Keratinocyte (primary cell): Measurements from ENCODE around the gene MTHFD2. TPM values are rescaled to one million over a fixed set of nuclear protein-coding genes. Genes with fewer than 3 reads are reported as not detected.

Experiments used
- DNase-seq: peaks from one replicate; pipeline ENCODE4 v3.0.0-alpha.2; 2011; ENCODE audit warnings: low read depth, missing footprints, low spot score
- FAIRE-seq: peaks from 2 replicates; lab custom pipeline; 2011; peaks lifted over from hg19 to GRCh38; lab: Jason Lieb, UNC
- H2AFZ ChIP-seq: 2 replicates; pipeline ENCODE4 v1.6.0; 2012; ENCODE audit warnings: low read length, control low read depth, inconsistent platforms; ENCODE audit not compliant: control insufficient read depth
- H3K27ac ChIP-seq: 2 replicates; pipeline ENCODE4 v1.5.1; 2011; ENCODE audit warnings: low read length; ENCODE audit not compliant: control insufficient read depth, insufficient read depth
- H3K27me3 ChIP-seq: 3 replicates; pipeline ENCODE4 v1.6.0; 2011; ENCODE audit warnings: low read length; ENCODE audit not compliant: control insufficient read depth, insufficient read depth; ENCODE audit errors: extremely low read depth
- H3K36me3 ChIP-seq, 2 experiments: 2 replicates in 1 of 2; 3 replicates in 1 of 2; pipeline ENCODE4 v1.5.1; 2011; ENCODE audit warnings: low read length in 2 of 2, mild to moderate bottlenecking in 1 of 2; ENCODE audit not compliant: control insufficient read depth in 2 of 2, insufficient read depth in 2 of 2; ENCODE audit errors: extremely low read depth in 1 of 2
- H3K4me1 ChIP-seq: 3 replicates; pipeline ENCODE4 v1.5.1; 2011; ENCODE audit warnings: low read length; ENCODE audit not compliant: control insufficient read depth, insufficient read depth; ENCODE audit errors: extremely low read depth
- H3K4me2 ChIP-seq: 3 replicates; pipeline ENCODE4 v1.6.0; 2011; ENCODE audit warnings: low read depth, low read length; ENCODE audit not compliant: control insufficient read depth, insufficient read depth; ENCODE audit errors: extremely low read depth
- H3K4me3 ChIP-seq, 3 experiments: fragments of 200-600 bp in 1 of 3; sonication (generic) in 1 of 3; 2 replicates in 2 of 3; 3 replicates in 1 of 3; pipeline ENCODE4 v1.5.1; 2011 to 2016; ENCODE audit warnings: low read length in 3 of 3, mild to moderate bottlenecking in 3 of 3, control low read depth in 2 of 3, inconsistent platforms in 1 of 3, low read depth in 1 of 3, mixed read lengths in 1 of 3, mixed run types in 1 of 3, moderate library complexity in 1 of 3; ENCODE audit not compliant: control insufficient read depth in 2 of 3, insufficient read depth in 2 of 3; ENCODE audit errors: extremely low read depth in 1 of 3
- H3K79me2 ChIP-seq: 2 replicates; pipeline ENCODE4 v1.6.0; 2012; ENCODE audit warnings: low read length; ENCODE audit not compliant: control insufficient read depth, insufficient read depth
- H3K9ac ChIP-seq: 3 replicates; pipeline ENCODE4 v1.6.0; 2011; ENCODE audit warnings: low read length; ENCODE audit not compliant: control insufficient read depth, insufficient read depth; ENCODE audit errors: extremely low read depth
- H3K9me1 ChIP-seq: 3 replicates; pipeline ENCODE4 v1.6.0; 2011; ENCODE audit warnings: low read length; ENCODE audit not compliant: control insufficient read depth, insufficient read depth; ENCODE audit errors: extremely low read depth
- H3K9me3 ChIP-seq: 2 replicates; pipeline ENCODE4 v1.5.1; 2012; ENCODE audit warnings: low read depth, low read length; ENCODE audit not compliant: control insufficient read depth
- H4K20me1 ChIP-seq: 3 replicates; pipeline ENCODE4 v1.6.0; 2011; ENCODE audit warnings: low read length; ENCODE audit not compliant: control insufficient read depth, insufficient read depth; ENCODE audit errors: extremely low read depth
- CTCF ChIP-seq, 3 experiments: IDR thresholded peaks in 1 of 3; conservative IDR thresholded peaks in 1 of 3; optimal IDR thresholded peaks in 1 of 3; 2 replicates in 2 of 3; 3 replicates in 1 of 3; pipeline versions ENCODE3 to v1.5.1; 2011; ENCODE audit warnings: low read length in 3 of 3, mild to moderate bottlenecking in 3 of 3, moderate library complexity in 2 of 3, control low read depth in 1 of 3, inconsistent platforms in 1 of 3; ENCODE audit not compliant: insufficient read depth in 2 of 3; ENCODE audit errors: extremely low read depth in 1 of 3
- EZH2 ChIP-seq: IDR thresholded peaks from one replicate; pipeline ENCODE4 v1.6.1; 2012; ENCODE audit warnings: inconsistent platforms, mild to moderate bottlenecking, low read length, moderate library complexity
- dilution Hi-C: fragments of 300-500 bp; cut with MboI; formaldehyde crosslinking; loops from one replicate; pipeline ENCODE4 v1.7.0; 2020; ENCODE audit warnings: low sequenced_read_pairs; ENCODE audit not compliant: extremely low pct_ligation_motif_present
- polyA plus RNA-seq, 5 experiments: library from polyadenylated mRNA; depleted of rRNA in 3 of 5; stranded (reverse) in 3 of 5; stranded (forward) in 1 of 5; unstranded in 1 of 5; fragments of >200 nt; gene quantifications; 1 replicate in 1 of 5; 2 replicates in 3 of 5; 3 replicates in 1 of 5; pipeline versions ENCODE4 v1.2.1 to v1.2.3, GENCODE V29; 2011 to 2012; ENCODE audit warnings: missing spikeins in 2 of 5, low read depth in 1 of 5, low replicate concordance in 1 of 5

The MTHFD2 gene
- polyA plus RNA-seq, 1 donor (not counting 4 experiments of a cell fraction or from before 2014, with no cell fraction given): 114 TPM

DNA sequence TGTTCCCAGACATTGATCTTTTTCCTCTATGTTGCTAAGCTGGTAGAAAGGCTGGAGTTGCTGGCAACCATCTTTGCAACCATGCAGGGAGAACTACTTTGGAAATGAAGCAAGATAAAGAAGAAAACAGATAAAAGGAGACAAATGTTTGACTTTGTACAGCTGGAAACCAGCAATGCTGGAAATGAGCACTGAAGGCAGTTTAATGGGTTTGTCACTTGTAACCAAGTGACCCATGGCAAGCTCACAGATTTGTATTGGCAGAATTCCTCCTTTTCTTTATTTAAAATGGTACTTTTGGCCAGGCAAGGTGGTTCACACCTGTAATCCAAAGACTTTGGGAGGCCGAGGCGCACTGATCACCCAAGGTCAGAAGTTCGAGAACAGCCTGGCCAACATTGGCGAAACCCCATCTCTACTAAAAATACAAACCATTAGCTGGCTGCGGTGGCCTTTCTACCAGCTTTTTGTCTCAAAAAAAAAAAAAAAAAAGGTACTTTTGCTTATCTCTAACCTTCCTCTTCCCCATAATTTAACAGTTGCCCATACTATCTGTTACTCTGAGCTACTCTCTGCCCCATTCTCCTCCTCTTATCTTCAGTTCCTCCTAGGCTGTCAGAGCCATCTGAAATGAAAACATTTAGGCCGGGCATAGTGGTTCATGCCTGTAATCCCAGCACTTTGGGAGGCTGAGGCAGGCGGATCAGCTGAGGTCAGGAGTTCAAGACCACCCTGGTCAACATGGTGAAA is 48.7 kb upstream of the MTHFD2 start:
- Histone ChIP-seq H3K4me3 (no peak overlapping the region), H4K20me1 (no peaks in the 10 kb centered on the region), H3K27me3 (no peaks in the 10 kb centered on the region), H3K27ac (no peak overlapping the region), H3K4me1 (peaks cover 19% of the 10 kb centered on the region), H3K9me1 (no peaks in the 10 kb centered on the region), H2AFZ (no peak overlapping the region), H3K9me3 (no peaks in the 10 kb centered on the region), H3K79me2 (peaks cover 17% of the 10 kb centered on the region), H3K9ac (no peak overlapping the region), H3K4me2 (no peak overlapping the region), H3K36me3 (peaks cover 3 to 4% of the 10 kb centered on the region in 2 experiments)
- dilution Hi-C loops: no loop called here
- no peak for FAIRE-seq
- DNase-seq: no peak
- TF ChIP-seq CTCF (optimal IDR thresholded peaks at IDR 0.05 in 1 of 3, IDR thresholded peaks at IDR 0.05 in 1 of 3, conservative IDR thresholded peaks at IDR 0.05 in 1 of 3; ENCODE audit: extremely low read depth in 1 of 3, insufficient read depth in 2 of 3, low read length in 3 of 3): no peak

GRCh38 chr2:74152954-74153353 is 45.5 kb upstream of the MTHFD2 start:
- Histone ChIP-seq H2AFZ (no peak overlapping the region), H3K27me3 (no peaks in the 10 kb centered on the region), H3K9me3 (no peaks in the 10 kb centered on the region), H3K79me2 (no peaks in the 10 kb centered on the region), H3K9me1 (no peaks in the 10 kb centered on the region), H4K20me1 (no peaks in the 10 kb centered on the region), H3K4me3 (no peak overlapping the region), H3K4me2 (no peak overlapping the region), H3K36me3 (peaks cover 7 to 18% of the 10 kb centered on the region in 2 experiments), H3K27ac (no peak overlapping the region), H3K4me1 (peaks cover 7% of the 10 kb centered on the region), H3K9ac (no peak overlapping the region)
- FAIRE-seq (no peak), DNase-seq (no peak)
- no peak for TF ChIP-seq EZH2
- no peak for TF ChIP-seq CTCF (optimal IDR thresholded peaks at IDR 0.05 in 1 of 3, IDR thresholded peaks at IDR 0.05 in 1 of 3, conservative IDR thresholded peaks at IDR 0.05 in 1 of 3; ENCODE audit: extremely low read depth in 1 of 3, insufficient read depth in 2 of 3, low read length in 3 of 3)
- dilution Hi-C loops: no loop called here
